Measurements from ENCODE around the gene ACAA1.

Gene ACAA1

GRCh38 chr3:38122712-38123290 lies 14.1 kb downstream of the ACAA1 start:
- no peak overlapping the region for H3K4me3 ChIP-seq (ENCODE audit: low read length)
- no peak for DNase-seq (ENCODE audit: low read depth, low spot score)

DNA sequence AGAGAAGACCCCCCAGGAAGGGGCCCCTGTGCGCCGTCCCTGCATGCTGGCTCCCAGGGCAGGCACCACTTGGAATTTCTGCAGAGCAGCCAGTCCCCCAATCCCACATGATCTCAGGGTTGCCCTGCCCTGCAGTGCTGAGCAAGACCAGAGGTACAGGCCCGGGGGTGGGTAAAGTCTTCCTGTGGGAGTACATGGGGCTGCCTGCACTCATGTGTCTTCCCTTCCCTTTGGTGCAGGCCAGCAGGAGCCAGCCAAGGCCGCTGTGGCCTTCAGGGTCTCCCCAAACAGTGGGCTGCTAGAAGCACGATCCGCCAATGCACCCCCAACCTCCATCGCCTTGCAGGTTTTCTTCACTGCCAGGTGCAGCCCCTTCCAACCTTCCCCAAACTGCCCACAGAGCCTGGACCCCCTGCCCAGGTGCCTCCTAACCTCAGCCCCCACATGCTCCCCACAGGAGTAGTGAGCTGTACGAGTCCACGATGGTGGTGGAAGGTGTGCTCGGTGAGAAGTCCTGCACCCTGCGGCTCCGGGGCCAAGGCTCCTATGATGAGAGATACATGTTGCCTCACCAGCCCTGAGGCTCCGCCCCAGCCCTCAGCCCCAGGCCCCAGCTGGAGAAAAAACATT lies 15.0 kb downstream of the ACAA1 start:
- no peak for DNase-seq (ENCODE audit: low read depth, low spot score)
- H3K4me3 ChIP-seq (ENCODE audit: low read length), result no peak overlapping the region

- DNase-seq (ENCODE audit: low read depth, low spot score), result no peak
- no peak overlapping the region for H3K4me3 ChIP-seq (ENCODE audit: low read length)
Measured at GRCh38 chr3:38121451-38121831, 15.5 kb downstream of the ACAA1 start.

- H3K4me3 ChIP-seq (ENCODE audit: low read length), result no peak overlapping the region
Measured at GRCh38 chr3:38120693-38121450, 16.1 kb downstream of the ACAA1 start.

DNA sequence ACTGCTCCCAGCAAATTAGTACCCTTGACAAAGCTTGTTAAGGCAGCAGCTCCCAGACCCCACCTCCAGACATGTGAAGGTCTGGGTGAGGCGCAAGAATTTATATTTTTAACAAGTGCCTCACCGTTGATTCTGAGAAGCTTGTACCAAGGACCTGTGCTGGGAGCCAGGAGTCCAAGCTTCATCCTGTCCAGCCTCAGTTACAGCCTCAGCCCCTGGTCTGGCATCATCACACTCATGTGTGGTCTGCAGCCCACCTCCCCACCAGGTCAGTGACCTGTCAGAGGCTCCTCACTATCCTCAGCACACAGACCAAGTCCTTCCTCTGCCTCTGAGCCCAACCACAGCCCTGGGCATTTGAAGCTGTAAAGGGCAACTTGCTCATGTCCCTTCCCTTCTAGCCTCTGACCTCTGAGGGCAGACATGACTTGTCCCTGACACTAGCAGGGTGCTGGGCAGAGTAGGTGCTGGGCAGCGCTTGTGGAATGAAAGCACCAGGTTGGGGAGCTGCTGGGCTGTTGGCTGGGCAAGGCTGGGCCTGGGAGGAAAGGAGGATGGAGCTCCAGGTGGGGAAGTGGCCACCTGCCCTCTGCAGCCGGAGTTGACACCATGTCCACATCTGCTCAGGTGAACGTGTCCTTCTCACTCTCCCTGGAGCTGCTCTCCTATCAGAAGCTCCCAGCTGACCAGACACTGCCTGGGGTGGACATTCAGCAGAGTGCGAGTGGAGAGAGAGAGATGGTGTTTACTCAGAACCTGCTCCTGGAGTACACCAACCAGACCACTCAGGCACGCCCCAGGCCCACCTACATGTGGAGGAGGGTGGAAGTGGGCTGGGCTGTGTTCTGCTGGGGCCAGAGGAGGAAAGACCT lies 16.9 kb downstream of the ACAA1 start:
- no peak overlapping the region for H3K4me3 ChIP-seq (ENCODE audit: low read length)
- DNase-seq (ENCODE audit: low read depth, low spot score), result no peak

More at GRCh38 chr3:38120693-38121450, 16.1 kb downstream of the ACAA1 start:
- no peak for DNase-seq (ENCODE audit: low read depth, low spot score)

DNA sequence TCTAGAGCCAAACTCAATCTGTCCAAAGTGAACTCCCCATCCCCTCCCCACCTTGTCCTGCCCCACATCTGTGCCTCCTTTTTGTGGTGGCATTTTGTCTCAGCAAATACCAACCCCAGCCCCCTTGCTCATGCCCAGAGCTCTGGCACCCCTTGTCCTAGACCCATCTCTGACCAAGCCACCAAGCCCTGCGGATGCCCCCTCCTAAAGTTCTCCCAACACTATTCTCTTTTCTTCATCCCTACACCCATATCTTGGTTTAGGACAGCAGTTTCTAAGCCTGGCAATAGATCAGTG lies 17.7 kb downstream of the ACAA1 start:
- DNase-seq (ENCODE audit: low read depth, low spot score), result no peak
- H3K4me3 ChIP-seq (ENCODE audit: low read length), result no peak overlapping the region

GRCh38 chr3:38118421-38119247 lies 18.3 kb downstream of the ACAA1 start:
- DNase-seq (ENCODE audit: low read depth, low spot score), result no peak
- no peak overlapping the region for H3K4me3 ChIP-seq (ENCODE audit: low read length)

- peak; percentile 79 for DNase-seq (ENCODE audit: low read depth, low spot score)
- no peak overlapping the region for H3K4me3 ChIP-seq (ENCODE audit: low read length)
Measured at GRCh38 chr3:38117748-38118420, 19.0 kb downstream of the ACAA1 start.

DNA sequence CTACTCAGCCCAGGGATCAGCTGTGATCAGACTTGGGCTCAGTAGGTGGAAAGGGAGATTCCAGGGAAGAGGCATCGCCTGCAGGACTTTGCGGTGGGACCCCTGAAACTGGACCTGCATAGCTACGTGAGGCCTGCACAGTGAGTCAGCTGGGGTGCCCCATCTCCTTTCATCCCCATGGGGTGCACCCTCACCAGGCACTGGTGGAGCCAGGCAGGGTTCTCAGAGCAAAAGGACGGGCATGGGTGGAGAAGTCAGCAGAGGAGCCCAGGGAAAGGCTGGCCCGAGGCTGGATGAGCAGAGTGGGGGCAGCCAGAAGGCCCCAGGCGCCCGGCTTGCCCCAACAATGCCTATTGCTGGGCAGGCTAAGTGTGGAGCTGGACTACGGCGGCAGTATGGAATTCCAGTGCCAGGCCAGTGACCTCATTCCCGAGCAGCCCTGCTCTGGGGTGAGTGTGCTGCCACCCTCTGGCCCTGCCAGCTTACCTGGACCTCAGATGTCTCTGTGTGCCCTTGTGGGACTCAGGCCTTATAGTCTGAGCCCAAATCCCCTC lies 19.7 kb downstream of the ACAA1 start:
- no peak for DNase-seq (ENCODE audit: low read depth, low spot score)
- no peak overlapping the region for H3K4me3 ChIP-seq (ENCODE audit: low read length)

DNA sequence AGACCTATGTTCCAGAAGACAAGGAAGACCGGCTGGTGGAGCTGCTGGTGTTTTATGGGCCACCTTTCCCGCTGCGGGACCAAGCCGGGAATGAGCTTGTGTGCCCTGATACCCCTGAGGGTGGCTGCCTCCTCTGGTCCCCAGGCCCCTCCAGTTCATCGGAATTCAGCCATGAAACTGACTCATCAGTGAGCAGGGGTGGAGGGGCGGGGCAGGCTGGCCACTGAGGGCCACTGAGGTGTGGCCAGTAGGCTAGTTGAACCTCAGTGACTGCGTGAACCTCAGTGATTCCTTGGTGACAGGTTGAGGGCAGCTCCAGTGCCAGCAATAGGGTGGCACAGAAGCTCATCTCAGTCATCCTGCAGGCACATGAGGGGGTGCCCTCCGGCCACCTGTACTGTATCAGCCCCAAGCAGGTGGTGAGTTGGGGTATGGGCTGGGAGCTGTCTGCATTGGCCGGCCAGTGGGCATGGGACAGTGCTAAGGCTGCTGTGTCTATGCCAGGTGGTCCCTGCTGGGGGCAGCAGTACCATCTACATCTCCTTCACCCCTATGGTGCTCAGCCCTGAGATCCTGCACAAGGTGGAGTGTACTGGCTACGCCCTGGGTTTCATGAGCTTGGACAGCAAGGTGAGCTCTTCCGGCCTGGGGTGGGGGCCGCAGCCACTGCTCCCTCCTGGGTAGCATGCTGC lies 20.3 kb downstream of the ACAA1 start:
- no peak for DNase-seq (ENCODE audit: low read depth, low spot score)
- H3K4me3 ChIP-seq (ENCODE audit: low read length), result no peak overlapping the region

DNA sequence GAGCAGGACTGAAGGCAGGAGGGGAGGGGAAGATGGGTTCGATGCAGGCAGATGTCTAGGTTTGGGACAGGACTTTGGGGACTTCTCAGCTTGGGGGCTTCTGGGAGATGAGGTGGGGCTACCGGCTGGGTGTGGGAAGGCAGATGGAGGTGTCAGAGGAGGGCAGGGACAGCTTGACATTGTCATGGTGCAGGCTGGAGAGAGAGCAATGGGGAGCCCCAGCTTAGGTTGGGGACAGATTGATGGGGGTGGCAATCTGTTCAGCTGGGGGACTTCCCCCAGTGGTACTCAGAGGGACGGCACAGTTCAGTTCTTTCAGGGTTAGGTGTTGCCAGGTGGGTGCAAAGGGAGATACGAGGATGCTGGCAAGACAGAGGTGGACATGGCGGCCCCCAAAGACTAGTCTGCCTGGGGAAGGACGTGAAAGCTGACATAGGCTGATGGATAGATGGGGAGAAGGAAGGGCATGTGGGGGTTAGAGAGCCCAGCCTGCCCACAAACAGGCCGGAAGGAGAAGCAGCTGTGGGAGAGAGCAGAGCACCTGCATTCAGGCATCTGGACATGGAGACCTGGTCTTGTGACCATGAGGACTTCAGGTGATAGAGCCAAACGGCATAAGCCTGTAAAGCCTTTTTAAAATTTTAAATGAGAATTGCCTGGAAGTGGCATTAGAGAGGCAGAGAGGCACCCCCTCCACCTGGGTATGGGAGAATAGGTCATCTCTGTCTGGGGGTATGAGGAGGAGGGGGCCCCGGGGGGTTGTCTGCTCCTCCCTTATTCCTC lies 21.1 kb downstream of the ACAA1 start:
- no peak for DNase-seq (ENCODE audit: low read depth, low spot score)
- no peak overlapping the region for H3K4me3 ChIP-seq (ENCODE audit: low read length)

- DNase-seq (ENCODE audit: low read depth, low spot score), result no peak
Measured at GRCh38 chr3:38114875-38115644, 21.9 kb downstream of the ACAA1 start.

DNA sequence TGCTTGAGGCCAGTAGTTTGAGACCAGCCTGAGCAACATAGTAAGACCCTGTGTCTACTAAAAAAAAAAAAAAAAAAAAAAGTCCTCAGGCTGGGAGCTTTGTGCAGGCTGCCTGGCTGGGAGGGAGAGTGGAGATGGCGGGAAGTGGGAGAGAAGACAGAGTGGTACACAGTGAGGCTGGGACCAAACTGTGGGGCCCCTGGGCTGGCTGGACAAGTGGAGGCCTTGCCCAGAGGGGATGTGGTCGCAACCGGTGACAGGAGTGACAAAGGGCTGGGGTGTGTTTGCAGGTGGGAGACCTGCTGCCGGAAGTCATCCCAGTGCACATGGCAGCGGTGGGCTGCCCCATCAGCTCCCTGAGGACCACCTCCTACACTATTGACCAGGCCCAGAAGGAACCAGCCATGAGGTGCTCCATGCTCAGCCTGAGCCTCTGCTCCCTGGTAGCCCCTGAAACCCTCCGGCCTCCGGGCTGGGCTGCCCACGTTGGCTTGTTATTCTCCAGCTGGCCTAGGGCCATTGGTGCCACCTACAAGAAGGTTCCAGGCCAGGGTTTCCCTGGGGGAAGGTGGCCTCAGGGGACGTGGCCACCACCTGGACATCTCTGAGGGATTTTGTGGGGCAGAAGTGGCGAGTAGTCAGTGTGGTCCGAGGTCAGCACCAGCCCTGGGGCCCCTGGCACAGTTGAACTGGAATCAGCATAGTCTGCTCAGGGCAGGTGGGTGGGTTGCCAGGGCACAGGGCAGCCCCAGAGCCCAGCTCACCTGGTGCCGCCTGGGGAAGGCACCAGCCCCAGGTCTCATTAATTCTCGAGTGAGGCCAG lies 22.7 kb downstream of the ACAA1 start:
- H3K4me3 ChIP-seq (ENCODE audit: low read length), result no peak overlapping the region
- no peak for DNase-seq (ENCODE audit: low read depth, low spot score)

More at GRCh38 chr3:38114875-38115644, 21.9 kb downstream of the ACAA1 start:
- H3K4me3 ChIP-seq (ENCODE audit: low read length), result no peak overlapping the region

DNA sequence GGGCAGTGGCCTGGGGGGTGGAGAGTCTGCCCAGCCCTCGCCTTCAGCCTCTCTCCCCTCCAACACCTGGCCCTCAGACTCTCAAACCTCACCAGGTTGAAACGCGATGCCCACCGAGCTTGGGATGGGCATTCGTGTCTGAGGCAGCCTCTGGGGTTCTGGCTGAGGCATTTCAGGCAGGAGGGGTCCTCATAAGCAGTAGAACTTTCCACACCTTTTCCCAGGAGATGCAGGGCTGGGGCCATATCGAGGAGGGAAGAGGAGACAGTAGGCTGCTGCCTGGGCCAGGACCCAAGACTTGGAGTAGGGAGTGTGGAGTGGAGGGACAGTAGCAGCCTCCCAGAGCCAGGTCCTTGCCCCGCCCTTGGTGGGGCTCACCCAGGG lies 24.6 kb downstream of the ACAA1 start:
- no peak for DNase-seq (ENCODE audit: low read depth, low spot score)
- no peak overlapping the region for H3K4me3 ChIP-seq (ENCODE audit: low read length)

DNA sequence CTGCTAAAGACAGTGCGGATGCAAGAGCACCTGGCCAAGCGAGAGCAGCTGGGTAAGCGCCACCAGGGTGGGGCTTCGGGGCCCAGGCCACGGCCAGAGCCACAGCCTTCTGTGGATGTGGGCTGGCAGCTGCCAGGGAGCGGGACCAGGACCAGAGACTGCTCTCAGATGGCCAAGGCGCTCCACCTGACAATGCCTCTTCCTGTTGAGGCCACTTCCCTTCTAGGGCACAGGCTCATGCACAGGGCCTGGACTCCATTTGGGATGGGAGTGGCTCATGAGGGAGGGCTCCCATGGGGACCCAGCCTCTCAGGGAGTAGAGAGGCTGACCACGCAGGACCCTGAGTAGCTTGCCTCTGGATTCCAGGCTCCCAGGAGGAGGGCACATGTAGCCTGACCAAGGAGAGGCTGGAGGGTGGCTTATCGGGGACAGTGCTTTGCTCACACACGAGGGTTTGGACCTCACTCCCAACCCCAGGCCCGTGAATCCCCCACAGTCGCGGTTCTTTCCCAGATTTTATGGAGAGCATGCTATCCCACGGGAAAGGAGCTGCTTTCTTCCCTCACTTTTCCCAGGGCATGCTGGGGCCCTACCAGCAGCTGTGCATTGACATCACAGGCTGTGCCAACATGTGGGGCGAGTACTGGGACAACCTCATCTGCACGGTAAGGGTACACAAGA lies 25.1 kb downstream of the ACAA1 start:
- no peak for DNase-seq (ENCODE audit: low read depth, low spot score)
- H3K4me3 ChIP-seq (ENCODE audit: low read length), result no peak overlapping the region
